DOHH2 (cell line): ENCODE results near the gene AHRR.

Source experiments
- H3F3A ChIP-seq: fragments of 200-600 bp; sonication (generic), shearing (Covaris generic); 2 replicates; pipeline ENCODE4 v1.6.0; 2016; ENCODE audit warnings: antibody characterized with exemption, mild to moderate bottlenecking; ENCODE audit not compliant: control insufficient read depth, insufficient read depth
- H3K27ac ChIP-seq: fragments of 200-600 bp; sonication (generic); 2 replicates; pipeline ENCODE4 v1.5.1; 2014; ENCODE audit warnings: low read depth, mild to moderate bottlenecking, low read length, moderate library complexity
- H3K27me3 ChIP-seq: fragments of 200-600 bp; sonication (generic); 2 replicates; pipeline ENCODE4 v1.6.1; 2014; ENCODE audit warnings: mild to moderate bottlenecking, low read length, mixed read lengths; ENCODE audit not compliant: control insufficient read depth
- H3K36me3 ChIP-seq: fragments of 200-600 bp; sonication (generic); 2 replicates; pipeline ENCODE4 v1.6.1; 2014; ENCODE audit warnings: mild to moderate bottlenecking, low read length, moderate library complexity, mixed read lengths; ENCODE audit not compliant: control insufficient read depth
- H3K4me1 ChIP-seq: fragments of 200-600 bp; sonication (generic); 2 replicates; pipeline ENCODE4 v1.6.1; 2014; ENCODE audit warnings: mild to moderate bottlenecking, low read length, mixed read lengths; ENCODE audit not compliant: control insufficient read depth
- H3K4me2 ChIP-seq: fragments of 200-600 bp; sonication (generic); 2 replicates; pipeline ENCODE4 v1.6.0; 2014; ENCODE audit warnings: mild to moderate bottlenecking, low read length, moderate library complexity
- H3K4me3 ChIP-seq: fragments of 200-600 bp; sonication (generic); 2 replicates; pipeline ENCODE4 v1.5.1; 2014; ENCODE audit warnings: mild to moderate bottlenecking, low read length, mixed read lengths
- H3K79me2 ChIP-seq: fragments of 200-600 bp; sonication (generic); 2 replicates; pipeline ENCODE4 v1.6.1; 2014; ENCODE audit warnings: mild to moderate bottlenecking, low read length, mixed read lengths; ENCODE audit not compliant: control insufficient read depth
- H3K9me2 ChIP-seq: fragments of 200-600 bp; sonication (generic); replicated peaks from 2 replicates; pipeline ENCODE4 v1.6.1; 2014; ENCODE audit warnings: mild to moderate bottlenecking, low read length, mixed read lengths; ENCODE audit not compliant: control insufficient read depth
- H3K9me3 ChIP-seq: fragments of 200-600 bp; sonication (generic); 2 replicates; pipeline ENCODE4 v1.6.1; 2014; ENCODE audit warnings: antibody characterized with exemption, low read length, mixed read lengths; ENCODE audit not compliant: control insufficient read depth, insufficient read depth
- H4K20me1 ChIP-seq: fragments of 200-600 bp; sonication (generic); 2 replicates; pipeline ENCODE4 v1.6.0; 2014; ENCODE audit warnings: low read depth, mild to moderate bottlenecking, antibody characterized with exemption, low read length, moderate library complexity; ENCODE audit not compliant: control insufficient read depth, insufficient read depth
- CTCF ChIP-seq: fragments of 200-600 bp; sonication (generic); IDR thresholded peaks from one replicate; pipeline ENCODE4 v1.5.1; 2014; ENCODE audit warnings: antibody characterized with exemption, mild to moderate bottlenecking, low read depth, low read length; ENCODE audit not compliant: poor library complexity, severe bottlenecking
- EZH2phosphoT487 ChIP-seq: fragments of 200-600 bp; sonication (generic); IDR thresholded peaks from 2 replicates; pipeline ENCODE4 v1.6.1; 2017; ENCODE audit warnings: borderline replicate concordance, mild to moderate bottlenecking, antibody characterized with exemption, low read length, moderate library complexity, mixed read lengths

AHRR gene

DNA sequence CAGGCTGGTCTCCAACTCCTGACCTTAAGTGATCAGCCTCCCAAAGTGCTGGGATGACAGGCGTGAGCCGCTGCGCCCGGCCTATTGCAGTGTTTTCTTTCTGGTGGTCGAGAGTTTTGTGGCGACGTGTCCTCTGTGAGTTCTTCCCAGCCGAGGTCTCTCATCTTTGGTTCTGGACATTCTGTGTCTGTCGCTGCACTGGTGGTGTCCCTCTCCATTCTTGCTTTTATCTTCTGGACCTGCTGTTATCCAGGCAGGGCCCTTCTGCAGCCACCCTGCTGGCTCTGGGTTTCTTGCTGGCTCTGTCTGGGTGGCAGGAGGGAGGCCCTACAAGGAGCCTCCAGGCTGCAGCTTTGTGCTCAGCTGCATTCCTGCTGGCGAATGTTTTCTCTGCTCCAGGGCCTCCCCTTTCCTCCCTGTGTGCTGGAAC is 72.3 kb downstream of the AHRR start:
- Histone ChIP-seq H3K27ac (peak overlapping the region; percentile 83), H3K4me3 (no peak overlapping the region; the same call in 1 of the 2 replicates)
- TF ChIP-seq CTCF (no peak), EZH2phosphoT487 (no peak)

DNA sequence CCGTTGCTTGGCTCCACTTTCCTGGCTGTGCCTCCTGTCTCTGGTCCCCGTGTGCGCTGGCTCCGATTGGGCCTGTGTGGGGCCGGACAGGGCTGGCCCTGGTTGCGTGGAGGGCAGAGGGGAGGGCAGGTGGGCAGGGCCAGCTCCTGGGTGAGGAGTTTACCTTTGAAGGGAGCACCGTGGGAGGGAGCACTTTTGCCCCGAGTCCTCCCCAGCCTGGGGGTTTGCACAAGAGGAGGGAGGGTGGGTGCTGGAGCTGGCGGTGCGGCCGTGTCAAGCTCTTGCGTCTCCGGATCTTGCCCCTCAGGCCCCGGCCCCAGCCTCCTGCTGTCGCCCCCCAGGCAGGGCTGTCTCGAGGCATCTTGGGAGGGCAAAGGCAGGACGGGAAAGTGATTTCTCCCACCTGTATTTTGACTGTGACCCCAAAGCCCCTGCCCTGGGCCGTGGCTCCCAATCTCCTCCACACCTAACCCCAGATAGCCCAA is 73.2 kb downstream of the AHRR start:
- H3K4me3 ChIP-seq: no peak overlapping the region
- H3K27ac ChIP-seq: peak overlapping the region; percentile 83

More for the DNA sequence above, 72.3 kb downstream of the AHRR start:
- peaks cover 14% of the 10 kb centered on the region for H3F3A ChIP-seq
- peaks cover 19% of the 10 kb centered on the region for H3K36me3 ChIP-seq
- peaks cover 89% of the 10 kb centered on the region for H3K4me1 ChIP-seq
- H3K79me2 ChIP-seq: peaks cover 17% of the 10 kb centered on the region
- H3K9me3 ChIP-seq: no peaks in the 10 kb centered on the region
- H4K20me1 ChIP-seq: no peaks in the 10 kb centered on the region
- H3K4me2 ChIP-seq: peak overlapping the region; percentile 59
- H3K9me2 ChIP-seq: no peaks in the 10 kb centered on the region
- H3K27me3 ChIP-seq: no peaks in the 10 kb centered on the region

DNA sequence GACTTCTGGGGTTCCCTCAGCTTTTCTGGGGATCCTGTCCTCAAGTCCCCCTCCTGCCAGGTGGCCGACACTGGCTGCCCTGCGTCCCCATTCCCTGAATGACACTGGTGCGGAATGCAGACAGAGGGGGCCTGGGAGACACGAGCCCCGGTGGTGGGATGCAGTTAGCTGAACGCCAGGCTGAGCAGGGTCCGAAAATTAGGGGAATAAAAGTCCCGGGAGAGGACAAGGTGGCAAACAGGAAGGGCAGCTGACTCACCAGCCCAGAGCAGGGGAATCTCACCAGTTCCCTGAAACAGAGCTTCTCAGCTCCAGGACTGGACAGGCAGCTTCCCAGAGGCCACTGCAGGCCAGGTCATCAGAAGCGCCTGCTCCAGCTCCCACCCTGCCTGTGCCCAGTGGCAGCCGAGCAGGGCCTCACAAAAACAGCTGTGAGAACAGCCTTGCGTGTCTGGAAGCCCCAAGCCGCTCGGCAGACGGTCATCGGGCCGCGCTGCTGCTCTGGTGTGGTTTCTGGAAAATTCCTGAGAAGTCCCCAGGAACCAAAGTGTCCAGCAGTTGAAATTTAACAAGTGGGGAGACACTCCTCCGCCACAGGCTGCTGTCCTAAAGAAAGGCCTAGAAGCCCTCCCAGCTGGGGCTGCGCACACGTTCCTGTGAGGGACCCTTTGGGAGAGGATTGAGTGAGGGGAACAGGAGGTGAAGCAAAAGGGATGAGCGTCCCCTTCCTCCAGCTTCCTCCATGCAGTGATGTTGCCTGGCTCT is 73.8 kb downstream of the AHRR start:
- peak overlapping the region; percentile 83; the same call in 1 of the 2 replicates for H3K27ac ChIP-seq

More for the DNA sequence above, 73.2 kb downstream of the AHRR start:
- Histone ChIP-seq H3K79me2 (peaks cover 17% of the 10 kb centered on the region), H3K4me2 (peak overlapping the region; percentile 43), H4K20me1 (no peaks in the 10 kb centered on the region), H3F3A (peaks cover 22% of the 10 kb centered on the region), H3K36me3 (peaks cover 12% of the 10 kb centered on the region), H3K9me3 (no peaks in the 10 kb centered on the region), H3K27me3 (no peaks in the 10 kb centered on the region), H3K9me2 (no peaks in the 10 kb centered on the region), H3K4me1 (peaks cover 90% of the 10 kb centered on the region)
- TF ChIP-seq EZH2phosphoT487: no peak
- no peak for TF ChIP-seq CTCF

More for the DNA sequence above, 73.8 kb downstream of the AHRR start:
- no peaks in the 10 kb centered on the region for H3K9me3 ChIP-seq
- H3K79me2 ChIP-seq: peaks cover 17% of the 10 kb centered on the region
- H3K27me3 ChIP-seq: no peaks in the 10 kb centered on the region
- TF ChIP-seq EZH2phosphoT487 (no peak), CTCF (no peak)
- peaks cover 24% of the 10 kb centered on the region for H3F3A ChIP-seq
- no peak overlapping the region for H3K4me3 ChIP-seq
- peaks cover 90% of the 10 kb centered on the region for H3K4me1 ChIP-seq
- 0 out of 2 replicates have a peak overlapping the region, but pooled peaks have one; percentile 43 for H3K4me2 ChIP-seq
- no peaks in the 10 kb centered on the region for H3K9me2 ChIP-seq
- peaks cover 7% of the 10 kb centered on the region for H3K36me3 ChIP-seq
- no peaks in the 10 kb centered on the region for H4K20me1 ChIP-seq
